Stimulated activated naive CD4-positive, alpha-beta T cell treated with Interleukin-2 at 50 U/mL for 16 hours (primary cell): ENCODE results near the gene CMTM7.
A peak's percentile ranks its signal among the peaks of the same experiment; 100 is the strongest.
"Not testable (repeated sequence)": the region's sequence is repeated elsewhere in the genome, so short reads cannot be mapped to it uniquely, and the experiment has no call there.

Source experiments
- DNase-seq: peaks from one replicate; lab custom pipeline; 2025; lab: John Stamatoyannopoulos, UW

Gene CMTM7

GRCh38 chr3:32460031-32460749, 68.5 kb downstream of the CMTM7 start:
- peak; percentile 56 for DNase-seq

DNA sequence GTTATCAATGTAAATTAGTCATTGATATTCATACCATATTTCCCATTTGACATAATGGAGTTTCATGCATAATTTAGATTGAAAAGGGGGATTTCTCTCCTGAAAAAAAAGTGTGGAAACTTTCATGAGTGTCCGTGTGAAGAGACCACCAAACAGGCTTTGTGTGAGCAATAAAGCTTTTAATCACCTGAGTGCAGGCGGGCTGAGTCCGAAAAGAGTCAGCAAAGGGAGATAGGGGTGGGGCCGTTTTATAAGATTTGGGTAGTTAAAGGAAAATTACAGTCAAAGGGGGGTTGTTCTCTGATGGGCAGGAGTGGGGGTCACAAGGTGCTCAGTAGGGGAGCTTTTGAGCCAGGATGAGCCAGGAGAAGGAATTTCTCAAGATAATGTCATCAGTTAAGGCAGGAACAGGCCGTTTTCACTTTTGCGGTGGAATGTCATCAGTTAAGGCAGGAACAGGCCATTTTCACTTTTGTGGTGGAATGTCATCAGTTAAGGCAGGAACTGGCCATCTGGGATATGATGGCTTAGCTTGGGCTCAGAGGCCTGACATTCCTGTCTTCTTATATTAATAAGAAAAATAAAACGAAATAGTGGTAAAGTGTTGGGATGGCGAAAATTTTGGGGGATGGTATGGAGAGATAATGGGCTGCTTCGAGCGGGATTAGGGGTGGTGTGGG, 69.3 kb downstream of the CMTM7 start:
- DNase-seq = peak; percentile 13

DNA sequence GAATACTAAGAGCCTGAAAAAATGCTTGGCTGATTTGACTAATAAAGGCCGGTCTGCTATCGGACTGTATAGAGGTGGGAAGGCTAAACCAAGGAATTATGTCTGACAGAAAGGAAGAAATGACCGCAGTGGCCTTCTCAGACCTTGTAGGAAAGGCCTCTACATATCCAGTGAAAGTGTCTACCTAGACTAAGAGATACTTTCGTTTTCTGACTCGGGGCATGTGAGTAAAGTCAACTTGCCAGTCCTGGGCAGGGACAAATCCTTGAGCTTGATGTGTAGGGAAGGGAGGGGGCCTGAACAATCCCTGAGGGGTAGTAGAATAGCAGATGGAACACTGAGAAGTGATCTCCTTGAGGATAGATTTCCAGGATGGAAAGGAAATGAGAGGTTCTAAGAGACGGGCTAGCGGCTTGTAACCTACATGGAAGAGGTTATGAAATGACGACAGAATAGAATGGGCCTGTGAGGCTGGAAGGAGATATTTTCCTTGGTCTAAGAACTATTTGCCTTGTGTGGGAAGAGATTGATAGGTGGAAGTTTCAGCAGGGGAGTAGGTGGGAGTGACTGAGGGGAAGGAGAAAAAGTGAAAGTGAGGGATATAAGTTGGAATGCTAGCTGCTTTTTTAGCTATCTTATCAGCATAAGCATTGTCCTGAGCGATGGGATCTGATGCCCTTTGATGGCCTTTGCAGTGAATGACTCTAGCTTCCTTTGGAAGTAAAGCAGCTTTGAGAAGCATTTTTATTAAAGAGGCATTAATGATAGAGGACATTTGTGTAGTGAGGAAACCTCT, 70.7 kb downstream of the CMTM7 start:
- not testable (repeated sequence) for DNase-seq

DNA sequence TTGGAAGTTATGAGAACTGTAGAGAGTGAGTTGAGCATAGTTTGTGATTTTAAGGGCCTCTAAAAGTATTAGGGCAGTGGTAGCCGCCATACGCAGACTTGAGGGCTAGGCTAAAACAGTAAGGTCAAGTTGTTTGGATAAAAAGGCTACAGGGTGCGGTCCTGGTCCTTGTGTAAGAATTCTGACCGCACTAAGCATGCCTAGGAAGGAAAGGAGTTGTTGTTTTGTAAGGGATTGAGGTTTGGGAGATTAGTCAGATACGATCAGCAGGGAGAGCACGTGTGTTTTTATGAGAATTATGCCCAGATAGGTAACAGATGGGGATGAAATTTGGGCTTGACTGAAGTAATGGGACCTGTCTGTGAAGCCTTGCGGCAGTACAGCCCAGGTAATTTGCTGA, 71.8 kb downstream of the CMTM7 start:
- DNase-seq = not testable (repeated sequence)

GRCh38 chr3:32464726-32465125, 73.1 kb downstream of the CMTM7 start:
- not testable (repeated sequence) for DNase-seq

- not testable (repeated sequence) for DNase-seq
These were observed 75.2 kb downstream of the CMTM7 start for GRCh38 chr3:32466808-32467207.

- peak; percentile 55 for DNase-seq
These were observed 75.8 kb downstream of the CMTM7 start for GRCh38 chr3:32467333-32468070.

GRCh38 chr3:32469151-32469874, 77.7 kb downstream of the CMTM7 start:
- DNase-seq = no peak

DNA sequence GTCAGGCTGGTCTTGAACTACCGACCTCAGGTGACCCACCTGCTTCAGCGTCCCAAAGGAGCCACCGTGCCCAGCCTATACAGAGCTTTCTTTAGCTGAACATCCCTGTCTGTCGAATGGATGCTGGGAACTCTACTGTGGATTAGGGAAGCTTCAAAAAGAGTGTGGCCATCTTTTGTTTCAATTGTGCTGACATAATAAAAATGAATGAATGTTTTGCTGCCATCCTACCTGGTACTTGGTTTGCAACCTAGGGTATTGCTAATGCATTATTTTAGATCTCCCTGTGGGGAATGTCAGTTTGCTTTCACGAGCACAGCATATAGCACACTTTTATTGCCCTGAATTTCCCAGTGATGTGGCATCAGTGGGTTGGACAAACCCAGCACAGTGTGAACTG, 78.7 kb downstream of the CMTM7 start:
- DNase-seq = no peak

DNA sequence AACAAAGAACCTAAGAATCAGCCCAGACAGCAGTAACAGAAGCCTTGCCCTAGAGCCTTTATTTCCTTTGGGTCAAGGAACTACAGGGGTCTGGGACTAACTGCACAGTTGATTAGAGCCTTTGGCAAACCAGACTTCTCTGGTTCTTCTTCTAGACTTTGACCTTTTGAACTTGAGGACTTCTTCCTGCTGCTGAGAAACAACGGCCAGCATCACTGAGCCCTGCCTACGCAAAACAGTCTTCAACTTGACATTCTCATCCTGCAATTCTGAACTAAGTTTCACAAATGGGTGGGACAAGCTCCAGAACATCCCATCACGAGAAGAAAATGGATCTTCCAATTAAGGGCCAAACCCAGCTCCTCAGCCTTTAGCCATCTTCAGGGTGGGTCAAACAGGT, 79.6 kb downstream of the CMTM7 start:
- DNase-seq = no peak

- not testable (repeated sequence) for DNase-seq
These were observed 80.5 kb downstream of the CMTM7 start for GRCh38 chr3:32472151-32472550.

GRCh38 chr3:32474201-32474600, 82.5 kb downstream of the CMTM7 start:
- no peak for DNase-seq

- DNase-seq = no peak
These were observed 89.0 kb downstream of the CMTM7 start for GRCh38 chr3:32480604-32481003.

- no peak for DNase-seq
These were observed 90.4 kb downstream of the CMTM7 start for GRCh38 chr3:32481791-32482631.

DNA sequence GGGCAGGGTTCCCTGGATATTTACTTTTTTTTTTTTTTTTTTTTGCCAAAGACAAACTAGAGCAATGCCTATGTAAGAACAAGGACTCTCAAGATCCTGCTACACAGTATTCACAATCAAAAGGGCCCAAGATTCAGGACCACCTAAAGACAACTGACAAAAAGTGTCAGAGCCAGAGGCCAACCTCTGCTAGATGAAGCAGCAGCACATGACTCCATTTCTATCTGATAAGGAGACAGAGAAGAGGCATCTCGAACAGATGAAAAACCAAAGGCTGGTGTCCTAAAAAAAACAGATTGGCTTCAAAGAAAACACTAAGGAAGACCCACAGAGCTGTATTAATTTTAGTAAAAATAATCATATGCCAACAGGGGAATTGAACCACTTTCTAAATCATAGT, 91.0 kb downstream of the CMTM7 start:
- DNase-seq = no peak

DNA sequence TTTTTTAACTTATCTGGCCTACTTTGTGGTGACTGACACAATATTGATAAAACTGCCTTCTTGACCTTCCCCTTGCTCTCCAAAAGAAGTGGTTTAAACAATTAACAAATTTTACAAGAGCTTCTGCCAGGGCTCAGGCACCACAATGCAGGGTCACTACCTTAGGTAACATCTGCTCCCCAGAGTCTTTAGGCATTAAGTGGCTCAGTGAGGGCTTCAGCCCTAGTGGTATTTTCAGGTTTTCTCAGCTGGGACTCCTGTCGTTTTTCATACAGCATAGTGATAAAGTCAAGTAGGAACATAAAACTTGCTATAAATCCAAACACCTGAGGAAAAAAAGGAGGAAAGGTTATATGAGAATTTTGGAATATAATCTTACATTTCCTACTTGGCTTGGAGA, 92.1 kb downstream of the CMTM7 start:
- DNase-seq = no peak

- no peak for DNase-seq
These were observed 92.8 kb downstream of the CMTM7 start for GRCh38 chr3:32484436-32484835.

- DNase-seq = no peak
These were observed 96.3 kb downstream of the CMTM7 start for GRCh38 chr3:32487781-32488473.

GRCh38 chr3:32488474-32489008, 96.9 kb downstream of the CMTM7 start:
- no peak for DNase-seq
